GM19035 (cell line): ENCODE data around the gene SCP2.

Experiments
- ATAC-seq: cut with Tn5 transposase; IDR thresholded peaks from one replicate; pipeline ENCODE4 v1.9.1; 2021; ENCODE audit not compliant: unreplicated experiment

The SCP2 gene

GRCh38 chr1:52927212-52928014, at the start of gene SCP2:
Gene SCP2, plus strand, starts transcription at chr1:52927276. Its CDS starts 121 bp downstream, at chr1:52927397.
- ATAC-seq = peak; percentile 76

DNA sequence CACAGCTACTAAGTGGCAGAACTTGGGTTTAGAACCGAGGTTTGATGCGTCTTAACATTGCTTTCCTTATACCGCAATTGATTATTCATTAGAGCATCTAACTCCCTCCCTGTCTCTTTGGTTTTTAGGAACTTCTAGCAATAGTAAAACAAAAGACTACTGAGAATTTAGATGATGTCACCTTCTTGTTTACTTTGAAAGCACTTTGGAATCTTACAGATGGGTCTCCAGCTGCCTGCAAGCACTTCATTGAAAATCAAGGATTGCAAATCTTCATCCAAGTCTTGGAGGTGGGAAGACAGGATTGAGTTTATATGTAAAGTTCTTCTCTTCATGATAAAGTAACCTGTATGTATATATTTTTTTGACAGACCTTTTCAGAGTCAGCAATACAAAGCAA, 49.5 kb upstream of the SCP2 start:
- no peak for ATAC-seq

DNA sequence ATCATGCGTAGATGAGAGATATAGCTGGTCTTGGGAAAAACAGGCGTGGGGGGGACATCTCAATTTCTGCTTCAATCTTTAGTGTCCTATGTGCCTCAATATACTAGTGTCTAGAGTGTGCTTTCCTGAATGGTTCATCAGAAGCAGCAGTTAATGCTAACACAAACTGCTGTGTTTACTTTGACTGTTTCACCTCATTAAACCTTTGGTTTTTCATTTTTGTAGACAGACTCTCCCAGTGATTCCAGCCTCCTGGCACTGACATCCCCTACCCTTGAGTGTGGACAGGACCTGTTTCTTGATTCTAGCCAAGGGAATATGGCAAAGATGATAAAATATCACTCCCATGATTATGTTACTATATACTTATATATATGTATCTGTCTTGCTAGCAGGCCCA, 46.9 kb upstream of the SCP2 start:
- ATAC-seq = no peak

DNA sequence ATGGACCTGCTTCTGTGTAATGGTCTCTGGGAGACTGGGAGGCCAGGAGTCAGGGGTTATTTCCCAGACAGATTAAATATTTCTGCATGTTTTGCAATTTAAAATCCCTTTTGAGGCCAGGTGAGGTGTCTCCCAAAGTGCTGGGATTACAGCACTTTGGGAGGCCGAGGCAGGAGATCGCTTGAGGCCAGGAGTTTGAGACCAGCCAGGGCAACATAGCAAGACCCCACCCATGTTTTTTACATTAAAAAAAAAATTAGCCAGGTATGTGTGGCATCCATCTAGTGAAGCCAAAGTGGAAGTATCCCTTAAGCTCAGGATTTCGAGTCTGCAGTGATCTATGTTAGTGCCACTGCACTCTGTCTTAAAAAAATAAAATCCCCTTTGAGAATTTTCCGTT, 39.6 kb upstream of the SCP2 start:
- ATAC-seq = no peak

GRCh38 chr1:52892424-52893215, 34.5 kb upstream of the SCP2 start:
- ATAC-seq = no peak

GRCh38 chr1:52899445-52899894, 27.6 kb upstream of the SCP2 start:
- ATAC-seq = no peak

DNA sequence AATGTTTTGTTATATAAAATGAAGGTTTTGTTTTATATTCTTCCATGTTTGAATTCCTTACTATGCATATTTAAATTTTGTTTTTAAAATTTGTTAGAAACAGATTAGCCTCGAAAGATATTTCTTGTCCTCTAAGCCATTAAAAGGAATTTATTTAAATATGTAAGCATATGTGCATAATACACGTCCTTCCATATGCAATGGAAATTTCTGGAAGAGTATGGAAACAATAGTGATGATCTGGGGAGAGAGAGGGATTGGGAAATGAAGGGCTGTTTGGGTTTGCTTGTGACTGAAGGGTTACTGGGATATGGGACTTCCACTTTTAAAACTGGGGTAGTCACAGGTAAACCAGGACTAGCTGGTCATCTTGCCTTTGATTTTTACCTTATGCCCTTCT, 26.7 kb upstream of the SCP2 start:
- no peak for ATAC-seq

- ATAC-seq = no peak
Observed at GRCh38 chr1:52901384-52901783, 25.7 kb upstream of the SCP2 start.

DNA sequence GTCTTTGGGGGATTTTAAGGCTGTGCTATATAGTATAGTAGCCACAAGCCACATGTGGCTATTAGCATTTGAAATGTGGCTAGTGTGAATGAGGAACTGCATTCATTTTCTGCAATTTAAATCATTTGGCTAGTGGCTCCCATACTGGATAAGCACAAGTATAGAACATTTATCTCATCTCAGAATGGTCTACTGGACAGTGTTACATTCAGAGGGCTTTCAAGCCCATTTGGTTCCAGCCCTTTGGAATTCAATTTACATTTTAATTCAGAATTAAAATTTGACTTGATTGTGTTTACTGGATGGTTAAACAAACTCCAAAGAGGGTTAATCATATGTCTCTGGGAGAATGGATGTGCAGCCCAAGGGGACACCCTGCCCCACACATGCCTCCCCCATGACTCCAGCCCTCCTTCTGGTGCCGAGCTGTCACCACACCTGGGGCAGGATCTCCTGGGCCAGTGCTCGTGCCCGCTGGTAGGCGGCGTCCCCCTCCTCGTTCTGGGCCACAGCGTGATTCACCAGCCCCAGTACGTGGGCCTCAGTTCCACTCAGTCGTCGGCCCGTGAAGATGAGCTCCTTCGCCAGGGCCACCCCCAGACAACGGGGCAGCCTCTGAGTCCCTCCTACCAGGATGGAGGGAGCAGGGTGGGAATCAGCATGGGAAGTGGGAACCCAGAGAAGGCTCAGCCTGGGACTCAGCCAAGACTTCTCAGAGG, 22.7 kb upstream of the SCP2 start:
- ATAC-seq = no peak

DNA sequence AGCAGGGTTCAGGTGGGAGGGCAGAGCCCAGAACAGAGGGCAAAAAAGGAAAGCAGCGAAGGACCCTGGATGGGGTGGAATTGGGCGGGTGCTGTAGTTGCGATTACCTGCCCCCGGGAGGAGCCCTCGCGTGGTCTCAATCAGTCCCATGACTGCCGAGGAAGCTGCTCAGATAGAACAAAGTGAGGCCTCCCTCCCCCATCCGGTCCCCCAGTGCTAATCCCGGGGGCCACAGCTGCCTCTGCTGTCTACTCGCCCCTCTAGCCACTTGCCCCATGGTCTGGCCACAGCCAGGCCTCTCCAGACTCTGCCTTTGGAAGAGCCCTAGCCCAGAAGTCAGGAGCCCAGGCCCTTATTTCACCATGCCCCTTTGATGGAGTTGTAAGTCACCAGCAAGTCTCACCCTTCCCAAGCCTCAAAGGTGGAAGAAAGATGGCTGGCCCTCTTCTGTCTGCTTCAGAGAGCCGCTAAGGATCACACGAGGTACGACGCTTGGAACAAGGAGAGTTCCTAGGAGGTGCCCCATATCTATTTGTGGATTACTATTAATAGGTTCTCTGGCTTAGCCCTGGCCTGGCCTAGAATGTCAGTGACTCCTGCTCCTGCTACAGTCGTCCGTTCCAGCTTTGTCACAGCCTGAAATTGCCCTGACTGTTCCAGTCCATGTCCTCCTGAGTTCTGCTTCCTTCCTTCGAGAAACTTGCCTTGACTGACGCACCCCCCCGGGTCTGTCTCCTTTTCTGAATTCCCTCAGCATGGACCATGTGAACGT, 22.0 kb upstream of the SCP2 start:
- ATAC-seq = no peak

DNA sequence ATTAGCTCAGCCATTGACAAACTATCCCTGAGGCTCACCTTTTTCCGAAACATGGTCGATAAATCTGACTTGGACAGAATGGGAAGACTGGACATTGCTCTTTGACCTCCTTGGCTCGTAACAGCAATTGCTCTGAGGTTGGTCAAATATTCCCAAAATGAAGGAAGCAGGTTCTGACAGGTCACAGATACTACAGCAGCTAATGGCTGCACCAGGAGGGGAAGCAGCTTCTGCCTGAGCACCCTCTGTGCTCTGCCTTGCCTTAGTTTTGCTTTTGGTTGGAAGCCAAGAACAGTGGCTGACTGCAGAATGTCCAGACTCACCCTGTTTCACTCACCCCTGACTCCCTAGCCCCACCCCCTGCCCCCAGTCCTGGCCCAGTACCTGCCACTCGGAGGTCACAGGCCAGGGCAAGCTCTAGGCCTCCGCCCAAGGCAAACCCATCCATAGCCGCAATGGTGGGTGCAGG, 20.9 kb upstream of the SCP2 start:
- no peak for ATAC-seq

DNA sequence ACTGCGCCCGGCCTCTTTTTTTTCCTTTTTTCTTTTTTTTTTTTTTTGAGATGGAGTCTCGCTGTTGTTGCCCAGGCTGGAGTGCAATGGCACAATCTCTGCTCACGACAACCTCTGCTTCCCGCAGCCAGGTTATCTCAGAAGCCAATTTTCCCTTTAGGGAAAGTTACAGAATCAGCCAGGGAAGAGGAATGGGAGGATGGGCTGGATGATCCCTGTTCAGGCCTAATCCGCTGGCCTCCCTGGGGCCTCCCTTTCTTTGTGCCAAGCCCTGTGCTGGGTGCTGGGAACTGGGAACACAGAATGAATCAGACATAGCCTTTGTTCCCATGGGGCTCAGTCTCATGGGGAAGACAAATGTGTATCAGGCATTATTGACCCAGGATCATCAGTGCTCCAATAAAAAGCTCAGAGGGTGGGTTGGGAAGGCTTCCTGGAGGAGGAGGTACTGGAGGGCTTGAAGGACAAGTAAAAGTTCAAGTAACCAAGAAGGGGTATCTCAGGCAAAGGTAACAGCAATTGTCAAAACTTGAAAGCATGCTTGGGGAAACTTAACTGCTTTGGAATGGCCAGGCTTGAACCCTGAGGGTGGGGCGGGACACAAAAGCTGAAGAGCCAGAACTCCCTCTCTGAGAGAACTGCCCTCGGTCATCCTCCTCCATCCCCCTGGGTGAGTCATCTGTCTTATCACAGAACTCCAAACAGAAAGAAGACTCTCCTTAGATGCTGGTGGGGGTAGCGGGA, 19.8 kb upstream of the SCP2 start:
- ATAC-seq = no peak

DNA sequence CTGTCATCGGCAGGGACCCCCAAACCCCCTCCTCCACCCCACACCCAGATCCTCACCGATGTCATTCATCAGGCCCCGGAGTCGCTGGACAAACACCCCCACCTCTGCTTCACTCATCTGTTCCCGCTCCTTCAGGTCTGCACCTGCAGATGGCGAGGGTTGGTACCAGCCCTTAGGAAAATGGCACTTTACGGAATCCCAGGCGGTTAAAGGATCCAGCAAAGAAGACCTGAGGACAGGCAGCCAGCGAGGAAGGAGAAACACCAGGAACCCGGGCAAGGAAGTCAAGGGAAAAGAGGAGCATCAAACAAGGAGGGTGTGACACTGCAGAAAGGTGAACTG, 19.3 kb upstream of the SCP2 start:
- ATAC-seq = no peak

- ATAC-seq = no peak
Observed at GRCh38 chr1:52911541-52911940, 15.5 kb upstream of the SCP2 start.

- no peak for ATAC-seq
Observed at GRCh38 chr1:52913014-52913413, 14.1 kb upstream of the SCP2 start.

GRCh38 chr1:52913537-52913936, 13.5 kb upstream of the SCP2 start:
- no peak for ATAC-seq

DNA sequence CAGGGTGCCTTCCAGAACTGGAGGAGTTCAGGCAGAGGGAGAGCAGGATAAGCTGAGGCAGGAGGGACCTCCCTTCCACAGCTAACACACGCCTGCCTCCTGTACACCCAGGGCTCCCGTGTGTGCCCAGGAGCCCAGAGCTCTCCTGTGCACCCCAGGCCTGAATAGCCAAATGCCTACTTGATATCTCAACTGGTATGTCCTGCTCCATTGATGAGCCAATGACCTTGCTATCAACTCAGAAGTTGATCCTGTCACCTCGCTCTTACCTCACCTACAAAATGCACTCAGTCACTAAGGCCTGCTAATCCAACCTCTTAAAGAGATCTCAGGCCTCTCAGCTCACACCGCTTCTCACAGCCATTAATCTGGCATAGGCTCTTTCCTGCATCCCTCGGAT, 12.6 kb upstream of the SCP2 start:
- no peak for ATAC-seq

GRCh38 chr1:52915211-52915854, 11.7 kb upstream of the SCP2 start:
- ATAC-seq = no peak

GRCh38 chr1:52915855-52916220, 11.2 kb upstream of the SCP2 start:
- no peak for ATAC-seq
